Embryonic facial prominence (tissue), 1 donor: ENCODE measurements around the gene MBLAC1.

ENCODE experiments used
- DNase-seq: peaks from one replicate; pipeline ENCODE4 v3.0.0-alpha.2; 2016; ENCODE audit errors: extremely low spot score

The MBLAC1 gene

DNA sequence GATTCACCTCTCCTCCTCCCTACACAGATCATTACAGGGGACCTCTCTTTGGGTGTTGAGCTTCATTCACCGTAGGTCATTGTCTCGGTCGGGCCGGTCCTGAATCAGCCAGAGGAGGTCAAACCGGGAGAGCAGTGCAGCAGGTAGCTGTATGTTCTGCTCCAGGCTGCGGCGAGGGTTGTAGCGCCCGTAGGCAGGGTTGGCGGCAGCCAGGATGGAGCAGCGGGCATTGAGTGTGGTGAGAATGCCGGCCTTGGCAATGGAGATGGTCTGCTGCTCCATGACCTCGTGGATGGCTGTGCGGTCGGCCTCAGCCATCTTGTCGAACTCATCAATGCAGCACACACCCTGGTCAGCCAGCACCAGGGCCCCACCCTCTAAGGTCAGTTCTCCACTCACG is 31.1 kb upstream of the MBLAC1 start:
- no peak for DNase-seq

DNA sequence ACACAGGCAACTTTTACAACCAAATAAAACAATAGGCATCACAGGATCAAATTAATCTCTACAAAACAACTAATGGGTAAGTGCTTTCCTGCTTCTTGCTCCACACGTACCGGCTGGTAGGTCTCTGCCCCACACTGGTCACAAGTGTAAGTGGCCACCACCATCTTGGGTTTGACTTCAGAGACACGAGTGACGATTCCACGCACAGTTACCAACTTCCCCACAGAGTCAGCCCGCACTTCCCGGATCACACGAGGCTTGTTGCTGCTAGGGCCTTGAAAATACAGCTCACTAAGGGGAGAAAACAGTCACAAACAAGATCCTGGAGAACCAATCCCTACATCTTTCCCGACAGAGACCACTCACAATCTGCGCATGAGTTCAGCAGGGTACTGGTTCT is 27.9 kb upstream of the MBLAC1 start:
- no peak for DNase-seq

DNA sequence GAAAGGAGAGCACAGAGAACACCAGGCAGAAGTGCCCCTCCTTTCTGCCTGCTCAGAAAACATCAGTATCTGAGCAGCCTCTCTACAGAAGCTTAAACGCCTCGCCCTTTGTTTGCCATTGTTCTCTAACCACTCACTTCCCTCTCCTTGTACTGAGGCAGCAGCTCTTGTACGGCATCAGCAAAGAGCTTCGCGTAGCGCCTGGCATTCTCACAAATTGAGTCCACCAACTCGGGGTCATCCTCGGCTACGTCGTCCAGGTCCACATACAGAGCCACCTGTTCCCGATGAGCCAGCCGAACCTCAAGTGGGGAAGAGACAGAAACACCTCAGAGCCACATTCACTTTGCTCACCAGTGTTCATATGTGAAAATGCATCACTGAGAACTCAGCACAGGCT is 27.3 kb upstream of the MBLAC1 start:
- DNase-seq, result no peak

DNA sequence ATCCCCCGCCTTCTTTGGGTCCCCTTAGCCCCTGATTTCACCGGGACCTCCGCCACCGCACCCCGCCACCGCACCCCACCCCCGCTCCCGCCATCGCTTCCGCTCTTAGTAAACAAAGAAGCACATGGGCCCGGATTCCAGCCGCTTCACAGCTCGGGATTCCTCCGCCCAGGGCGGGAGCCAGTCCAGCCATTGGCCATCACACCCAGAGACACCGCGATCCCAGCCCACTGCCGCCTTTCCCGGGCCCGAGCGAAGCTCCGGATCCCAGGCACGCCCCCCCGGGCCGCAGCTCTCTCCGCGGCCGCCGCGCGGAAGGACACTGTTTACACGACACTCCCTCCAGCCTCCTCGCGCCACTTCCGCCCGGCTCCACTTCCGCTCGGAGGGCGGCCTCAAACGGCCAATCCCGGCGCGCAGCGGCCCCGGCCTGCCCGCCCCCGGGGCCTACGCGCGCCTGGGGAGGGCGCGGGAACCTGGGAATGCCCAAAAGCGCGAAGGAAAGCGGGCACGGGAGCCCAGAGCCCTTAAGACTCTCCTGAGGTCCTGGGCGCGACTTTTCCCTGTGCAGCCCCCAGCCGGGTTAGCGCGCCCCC is 26.2 kb upstream of the MBLAC1 start:
- DNase-seq, result peak; percentile 88

DNA sequence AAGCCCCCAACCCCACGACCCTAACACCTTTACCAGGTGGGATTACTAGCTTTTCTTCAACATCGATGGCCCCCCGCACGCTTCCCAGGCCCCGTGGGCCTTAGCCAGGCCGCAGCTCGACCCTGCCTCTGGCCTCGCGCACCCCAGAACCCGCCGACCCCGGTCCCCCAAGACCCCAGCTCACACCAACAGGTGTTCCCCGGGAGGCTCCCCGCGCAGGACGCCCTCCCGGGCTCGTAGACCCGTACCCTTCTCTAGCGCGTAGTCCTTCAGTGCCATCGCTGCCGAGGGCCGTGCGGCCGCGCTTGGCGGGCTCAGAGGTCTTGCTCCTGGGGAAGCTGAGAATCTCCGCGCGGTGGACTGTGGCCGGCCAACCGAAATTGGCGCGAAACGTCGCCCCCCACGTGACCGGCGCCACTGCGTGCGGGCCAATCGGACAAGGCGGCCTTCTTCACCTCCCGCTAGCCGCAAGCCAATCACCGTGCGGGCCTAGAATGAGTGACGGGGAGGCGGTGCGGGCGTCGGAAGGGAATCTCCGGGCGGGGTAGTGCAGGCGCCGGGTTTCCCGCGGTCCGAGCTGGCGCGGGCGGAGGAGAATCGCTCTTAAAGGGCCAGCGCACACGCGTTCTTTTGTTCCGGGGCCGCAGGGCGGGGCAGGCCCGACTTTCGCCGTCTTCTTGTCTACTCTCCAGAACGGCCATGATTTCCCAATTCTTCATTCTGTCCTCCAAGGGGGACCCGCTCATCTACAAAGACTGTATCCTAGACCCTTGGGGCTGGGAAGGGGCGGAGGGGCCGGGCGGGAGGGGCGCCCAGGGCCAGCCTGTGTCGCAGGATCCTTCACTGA is 25.5 kb upstream of the MBLAC1 start, which contains the start of the genes AP4M1 and MCM7:
Gene AP4M1 (plus strand): TSS at position 628 of the 847 bp plus-strand sequence. CDS start 72 bp downstream, at position 700.
Gene MCM7 (minus strand): TSS at position 382 of the 847 bp plus-strand sequence. CDS start 103 bp downstream, at position 279.
- DNase-seq, result peak; percentile 96

DNA sequence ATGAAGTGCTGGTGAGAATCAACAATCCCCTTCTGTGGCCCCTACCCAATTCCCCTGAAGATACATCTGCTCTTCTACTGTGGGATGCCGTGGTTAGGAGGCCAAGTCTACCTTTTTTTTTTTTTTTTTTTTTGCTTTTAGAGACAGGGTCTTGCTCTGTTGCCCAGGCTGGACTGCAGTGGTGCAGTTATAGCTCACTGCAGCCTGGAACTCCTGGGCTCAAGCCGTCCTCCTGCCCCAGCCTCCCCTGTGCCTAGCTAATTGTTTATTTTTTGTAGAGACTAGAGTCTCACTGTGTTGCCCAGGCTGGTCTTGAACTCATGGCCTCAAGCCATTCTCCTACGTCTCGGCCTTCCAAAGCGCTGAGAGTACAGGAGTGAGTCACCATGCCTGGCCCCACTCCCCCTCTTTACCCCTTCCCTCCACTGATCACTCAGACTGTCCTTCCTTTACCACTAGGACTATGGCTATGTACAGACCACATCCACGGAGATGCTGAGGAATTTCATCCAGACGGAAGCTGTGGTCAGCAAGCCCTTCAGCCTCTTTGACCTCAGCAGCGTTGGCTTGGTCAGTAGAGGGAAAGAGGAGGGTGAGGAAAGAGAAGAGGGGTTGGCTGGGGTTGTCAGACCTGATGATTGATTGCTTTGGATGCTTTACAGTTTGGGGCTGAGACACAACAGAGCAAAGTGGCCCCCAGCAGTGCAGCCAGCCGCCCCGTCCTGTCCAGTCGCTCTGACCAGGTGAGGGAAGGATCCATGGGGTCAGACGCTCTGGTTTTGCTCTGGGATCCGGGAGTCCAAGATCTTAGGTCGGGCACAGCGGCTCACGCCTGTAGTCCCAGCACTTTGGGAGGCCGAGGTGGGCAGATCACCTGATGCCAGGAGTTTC is 23.6 kb upstream of the MBLAC1 start:
- no peak for DNase-seq

DNA sequence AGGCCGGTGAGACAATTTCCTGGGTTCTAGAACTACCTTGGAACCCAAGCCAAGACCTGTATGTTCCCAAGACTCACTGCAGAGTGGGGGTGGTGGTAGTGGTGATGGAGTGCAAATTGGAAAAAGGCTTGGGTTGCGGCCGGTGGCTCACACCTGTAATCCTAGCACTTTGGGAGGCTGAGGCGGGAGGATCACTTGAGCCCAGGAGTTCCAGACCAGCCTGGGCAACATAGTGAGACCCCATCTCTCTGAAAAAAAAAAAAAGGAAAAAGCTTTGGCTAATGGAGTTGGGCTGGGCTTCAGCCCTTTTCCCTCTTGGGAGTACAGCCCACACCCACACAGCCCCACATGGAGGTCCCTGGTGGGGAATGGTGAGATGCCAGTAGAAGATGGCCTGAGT is 21.2 kb upstream of the MBLAC1 start:
- no peak for DNase-seq

DNA sequence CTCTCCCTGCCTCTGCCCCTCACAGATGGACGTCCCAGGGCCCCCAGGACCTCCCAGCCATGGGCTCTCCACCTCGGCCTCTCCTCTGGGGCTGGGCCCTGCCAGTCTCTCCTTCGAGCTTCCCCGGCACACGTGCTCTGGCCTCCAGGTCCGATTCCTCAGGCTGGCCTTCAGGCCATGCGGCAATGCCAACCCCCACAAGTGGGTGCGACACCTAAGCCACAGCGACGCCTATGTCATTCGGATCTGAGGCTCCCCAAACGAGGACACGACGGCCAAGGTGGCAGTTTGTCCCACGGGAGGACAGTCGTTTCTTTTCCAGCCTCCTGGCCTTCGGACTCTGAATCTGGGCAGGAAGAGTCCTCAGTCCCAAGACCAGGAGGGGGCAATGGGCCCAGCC is 20.1 kb upstream of the MBLAC1 start:
- no peak for DNase-seq

DNA sequence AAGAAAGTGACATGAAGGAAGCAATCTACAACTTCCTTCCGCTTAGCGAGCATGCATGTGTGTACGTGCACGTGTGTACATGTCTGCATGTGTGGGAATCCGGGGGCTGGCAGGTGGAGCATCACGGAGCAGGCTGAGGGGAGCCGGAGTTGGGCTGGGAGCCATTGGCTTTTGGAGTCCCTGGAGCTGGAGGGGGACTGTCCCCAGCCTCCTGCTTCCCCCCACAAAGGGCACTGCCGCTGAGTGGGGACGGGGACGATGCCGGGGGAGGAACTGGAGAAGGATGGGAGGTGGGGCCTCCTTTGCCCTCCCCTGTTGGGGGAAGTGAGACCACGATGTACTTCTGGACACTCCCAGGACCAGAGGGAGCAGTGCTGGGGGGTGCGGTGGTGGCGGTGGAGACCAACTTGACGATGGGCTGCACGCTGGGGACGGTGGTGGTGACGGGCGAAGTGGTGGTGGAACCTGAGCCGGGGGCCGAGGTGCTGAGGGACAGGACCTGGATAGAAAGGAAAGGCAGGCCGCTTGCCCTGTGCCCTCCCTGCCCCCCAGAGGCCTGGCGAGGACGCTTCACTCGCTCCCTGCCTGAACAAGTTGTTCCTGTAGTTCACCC is 19.5 kb upstream of the MBLAC1 start:
- DNase-seq, result no peak

DNA sequence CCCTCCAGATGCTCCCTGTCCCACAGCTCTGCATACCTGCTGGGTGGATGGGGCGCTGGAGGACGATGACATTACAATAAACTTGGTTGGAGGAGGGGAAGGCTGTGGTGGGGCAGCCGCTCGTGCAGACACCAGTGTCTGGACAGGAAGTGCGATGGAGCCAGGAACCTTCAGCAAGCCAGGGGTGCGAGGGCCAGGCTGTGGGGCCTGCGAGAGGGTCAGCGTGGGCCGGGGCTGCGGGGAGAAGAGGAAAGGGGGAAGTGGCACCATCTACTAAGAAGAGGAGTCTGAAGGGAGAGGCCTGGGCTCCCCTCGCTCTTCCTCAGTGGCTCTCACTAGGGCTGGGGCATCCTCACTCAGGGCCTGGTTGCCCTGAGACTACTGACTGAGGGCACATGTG is 18.9 kb upstream of the MBLAC1 start:
- no peak for DNase-seq

DNA sequence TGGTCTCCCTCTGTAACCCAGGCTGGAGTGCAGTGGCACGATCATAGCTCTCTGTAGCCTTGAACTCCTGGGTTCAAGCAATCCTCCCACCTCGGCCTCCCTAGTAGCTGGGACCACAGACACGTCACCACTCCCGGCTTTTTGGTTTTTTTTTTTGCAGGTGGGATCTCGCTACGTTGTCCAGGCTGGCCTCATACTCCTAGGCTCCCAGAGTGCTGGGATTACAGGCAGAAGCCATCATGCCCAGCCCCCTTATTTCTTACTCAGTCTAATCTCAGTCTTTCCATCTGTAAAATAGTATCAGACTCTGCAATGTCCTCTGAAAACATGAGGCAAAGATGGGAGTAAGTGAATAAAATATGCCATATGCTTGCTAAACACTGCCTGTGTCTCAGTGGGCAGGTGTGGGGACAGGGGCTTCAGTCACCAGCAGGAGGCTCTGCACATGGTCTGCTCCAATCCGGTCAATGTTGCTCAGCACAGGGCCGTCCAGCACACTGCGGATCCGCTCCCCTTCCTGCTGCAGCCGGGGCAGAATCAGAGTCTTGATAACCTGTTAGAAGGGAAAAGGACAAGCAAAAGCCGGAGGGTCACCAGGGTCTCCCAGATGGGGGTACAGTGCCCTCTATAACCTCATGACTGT is 17.1 kb upstream of the MBLAC1 start:
- no peak for DNase-seq

DNA sequence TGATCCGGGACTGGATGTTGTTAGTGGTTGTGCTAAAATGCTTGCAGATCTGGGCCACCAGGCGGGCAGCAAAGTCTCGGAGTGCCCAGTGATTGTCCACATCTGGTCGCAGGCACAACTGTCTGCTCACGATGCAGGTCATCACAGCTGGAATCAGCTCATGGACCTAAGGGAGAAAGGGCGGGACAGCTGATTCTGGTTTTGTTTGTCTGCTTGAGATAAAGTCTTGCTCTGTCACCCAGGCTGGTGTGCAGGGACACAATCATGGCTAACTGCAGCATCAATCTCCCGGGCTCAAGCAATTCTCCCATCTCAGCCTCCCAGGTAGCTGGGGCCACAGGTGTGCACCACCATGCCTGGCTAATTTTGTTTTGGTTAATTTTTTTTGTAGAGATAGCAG is 15.6 kb upstream of the MBLAC1 start:
- DNase-seq, result no peak

DNA sequence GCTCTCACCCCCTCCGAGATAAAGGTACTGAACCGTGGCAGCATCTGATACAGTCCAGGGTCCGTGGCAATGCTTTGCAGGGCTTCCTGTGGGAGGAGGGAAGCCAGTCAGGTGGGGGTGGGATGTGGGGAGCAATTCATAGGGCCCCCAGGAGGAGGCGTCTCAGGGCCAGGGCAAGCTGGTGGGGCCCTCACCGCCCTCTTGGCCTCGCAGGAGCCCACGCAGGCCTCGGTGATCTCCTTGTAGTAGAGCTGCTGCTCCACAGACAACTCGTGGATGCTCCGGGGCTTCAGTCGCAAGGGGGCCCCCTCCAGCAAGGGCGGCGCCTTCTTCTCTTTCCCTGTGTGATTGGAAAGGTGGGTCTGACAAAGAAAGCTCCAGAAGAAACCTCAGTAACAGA is 14.9 kb upstream of the MBLAC1 start:
- DNase-seq, result no peak

DNA sequence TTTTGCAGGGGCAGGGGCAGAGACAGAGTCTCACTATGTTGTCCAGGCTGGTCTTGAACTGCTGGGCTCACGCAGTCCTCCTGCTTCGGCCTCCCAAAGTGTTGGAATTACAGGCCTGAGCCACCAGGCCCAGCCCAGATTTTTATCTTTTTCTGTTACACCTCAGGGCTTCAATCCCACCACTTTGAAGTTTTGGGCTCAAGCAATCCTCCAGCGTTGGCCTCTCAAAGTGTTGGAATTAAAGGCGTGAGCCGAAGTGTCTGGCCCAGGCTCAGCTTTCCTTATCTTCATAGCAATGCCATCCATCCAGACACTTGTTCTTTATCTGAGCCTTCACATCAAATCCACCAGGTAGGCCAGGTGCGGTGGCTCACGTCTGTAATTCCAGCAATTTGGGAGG is 11.7 kb upstream of the MBLAC1 start:
- DNase-seq, result no peak

DNA sequence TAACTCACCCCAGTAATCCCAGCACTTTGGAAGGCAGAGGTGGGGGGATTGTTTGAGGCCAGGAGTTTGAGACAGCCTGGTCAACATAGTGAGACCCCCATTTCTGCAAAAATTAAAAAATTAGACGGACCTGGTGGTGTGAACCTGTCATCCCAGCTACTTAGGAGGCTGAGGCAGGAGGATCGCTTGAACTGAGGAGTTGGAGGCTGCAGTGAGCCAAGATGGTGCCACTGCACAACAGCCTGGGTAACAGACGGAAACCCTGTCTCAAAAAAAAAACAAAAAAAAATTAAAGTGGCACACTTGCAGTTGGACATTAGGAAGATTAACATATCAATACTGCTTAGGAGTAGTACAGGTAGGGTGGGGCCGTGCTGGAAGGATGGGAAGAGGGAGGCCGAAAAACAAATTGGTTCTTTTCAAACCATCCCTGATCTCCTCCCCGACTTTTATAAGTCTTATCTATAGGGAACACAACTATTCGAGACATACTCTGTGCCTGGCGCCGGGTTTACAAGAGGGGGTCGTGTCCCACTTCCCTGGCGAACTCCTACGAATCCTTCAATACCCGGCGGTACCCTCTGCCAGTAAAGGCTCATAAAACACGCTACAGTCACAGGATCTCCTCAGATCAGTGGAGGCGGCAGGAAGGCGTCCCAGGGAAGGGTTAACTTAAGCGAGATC is 8.2 kb upstream of the MBLAC1 start:
- DNase-seq, result no peak

DNA sequence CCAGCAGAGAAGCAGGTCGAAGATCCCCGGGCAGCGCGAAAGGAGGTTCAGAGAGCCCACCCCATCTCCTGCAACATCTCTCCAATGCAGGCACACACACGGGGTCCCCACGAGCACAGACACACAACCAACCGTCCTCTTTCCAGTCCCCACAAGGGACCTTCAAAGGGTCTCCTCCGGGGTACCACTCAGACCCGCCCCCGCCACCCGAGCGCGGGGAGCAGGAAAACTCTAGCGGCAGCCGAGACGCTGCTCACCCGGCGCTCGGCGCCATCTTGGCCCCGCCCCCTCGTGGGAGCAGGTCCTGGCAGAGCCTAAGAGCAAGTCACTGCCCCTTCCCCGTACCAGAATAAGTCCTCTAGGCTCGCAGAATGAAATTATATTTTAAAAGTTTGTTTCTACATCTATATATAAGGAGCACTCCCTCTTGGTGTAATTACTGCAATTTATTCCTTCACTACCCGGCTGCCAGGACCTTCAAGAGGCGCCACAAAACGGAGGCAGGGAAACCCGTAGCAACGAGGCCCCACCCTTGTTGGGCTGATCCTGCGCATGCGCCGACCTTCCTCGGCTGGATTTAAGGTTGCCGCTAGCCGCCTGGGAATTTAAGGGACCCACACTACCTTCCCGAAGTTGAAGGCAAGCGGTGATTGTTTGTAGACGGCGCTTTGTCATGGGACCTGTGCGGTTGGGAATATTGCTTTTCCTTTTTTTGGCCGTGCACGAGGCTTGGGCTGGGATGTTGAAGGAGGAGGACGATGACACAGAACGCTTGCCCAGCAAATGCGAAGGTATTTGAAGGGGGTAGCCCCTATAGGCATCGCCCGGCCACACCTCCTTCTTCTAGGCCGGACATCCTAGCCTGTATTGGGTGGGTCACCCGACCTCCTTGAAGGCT is 7.4 kb upstream of the MBLAC1 start, which contains the start of the genes CNPY4 and TAF6:
Gene CNPY4 (plus strand): TSS at position 563 of the 898 bp plus-strand sequence. CDS start 111 bp downstream, at position 674.
Gene TAF6 (minus strand): TSS at position 287 of the 898 bp plus-strand sequence. CDS start 5,149 bp downstream, outside the sequence.
- peak; percentile 93 for DNase-seq

DNA sequence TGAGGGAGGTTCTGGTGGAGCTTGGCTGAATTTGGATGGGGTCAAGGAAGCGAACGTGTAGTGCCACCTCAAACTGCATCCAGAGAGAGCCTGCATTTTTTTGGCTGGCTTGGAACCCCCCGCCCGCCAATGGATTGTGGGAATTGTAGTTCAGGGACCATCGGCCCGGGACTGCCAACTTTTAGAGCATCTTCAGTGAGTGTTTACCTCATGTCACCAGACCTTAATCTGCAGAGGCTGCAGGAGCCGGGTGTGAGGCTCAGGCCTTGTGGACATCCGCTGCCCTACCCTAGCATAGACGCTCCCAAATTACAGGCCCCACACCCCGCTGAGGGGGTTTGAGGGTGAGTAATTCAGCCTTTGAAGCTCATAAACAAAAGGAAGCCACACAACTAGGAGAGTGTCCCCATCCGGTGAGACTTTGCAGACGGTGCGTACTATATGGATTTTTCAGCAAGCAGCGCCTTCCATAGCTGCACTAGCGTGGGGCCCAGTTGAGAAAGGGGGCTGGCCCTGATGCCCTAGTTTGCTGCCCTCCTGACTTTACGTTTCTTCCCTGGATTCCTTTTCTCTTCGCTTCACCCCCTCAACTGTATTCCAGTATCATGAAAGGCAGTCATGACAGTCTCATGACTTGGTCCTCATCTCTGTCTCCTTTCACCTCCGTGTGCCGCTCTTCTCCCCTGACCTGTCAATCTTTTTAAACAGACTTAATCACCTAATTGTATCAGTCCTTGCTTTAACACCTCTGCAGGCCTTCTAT is 6.6 kb upstream of the MBLAC1 start:
- no peak for DNase-seq

DNA sequence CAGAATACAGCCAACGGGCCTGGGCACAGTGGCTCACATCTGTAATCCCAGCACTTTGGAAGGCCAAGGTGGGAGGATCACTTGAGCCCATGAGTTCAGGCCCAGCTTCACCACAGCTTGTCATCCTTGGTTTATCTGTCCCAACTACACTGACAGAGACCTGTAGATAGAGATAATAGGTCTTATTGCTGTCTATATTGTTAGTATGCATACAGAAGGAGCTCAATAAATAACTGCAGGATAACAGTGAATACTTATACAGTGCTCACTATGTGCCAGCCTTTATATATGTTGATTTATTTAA is 6.1 kb upstream of the MBLAC1 start:
- no peak for DNase-seq

DNA sequence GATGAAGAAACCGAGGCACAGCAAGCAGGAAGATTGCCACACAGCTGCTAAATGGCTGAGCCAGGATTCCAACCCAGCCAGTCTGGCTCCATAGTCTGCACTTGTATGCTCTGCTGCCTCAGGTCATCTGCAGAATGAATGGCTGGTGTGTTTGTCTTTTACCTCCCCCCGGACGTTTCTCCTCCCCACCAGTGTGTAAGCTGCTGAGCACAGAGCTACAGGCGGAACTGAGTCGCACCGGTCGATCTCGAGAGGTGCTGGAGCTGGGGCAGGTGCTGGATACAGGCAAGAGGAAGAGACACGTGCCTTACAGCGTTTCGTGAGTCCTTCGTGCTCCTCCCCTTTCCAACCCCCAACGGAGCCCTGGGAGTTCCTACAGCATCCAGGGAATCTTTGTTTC is 4.7 kb upstream of the MBLAC1 start:
- no peak for DNase-seq
